Right lobe of liver (tissue), 6 donors: ENCODE measurements around the gene FLOT1. TPM values are rescaled to one million over a fixed set of nuclear protein-coding genes. Genes with fewer than 3 reads are reported as not detected.

Source experiments
- ATAC-seq, 4 donors: fragments of 200-7000 bp; cut with Tn5 transposase; one replicate each; pipeline ENCODE4 v1.9.1; 2020; ENCODE audit warnings: mild to moderate bottlenecking in 4 of 4, moderate library complexity in 4 of 4
- DNase-seq, 3 donors: peaks; one replicate each; pipeline ENCODE4 v3.0.0-alpha.2; 2020
- H3K27ac ChIP-seq, 3 donors: fragments of 200-600 bp; one replicate each; pipeline ENCODE4 v1.8.0; 2022
- H3K27me3 ChIP-seq, 2 donors: fragments of 200-600 bp; one replicate each; pipeline ENCODE4 v1.8.0; 2022
- H3K36me3 ChIP-seq, 4 donors: fragments of 200-600 bp; sonication (generic) in 1 of 4; one replicate each; pipeline versions ENCODE4 v1.5.1 to v1.8.0; 2017 to 2022; ENCODE audit warnings: control low read depth in 1 of 4
- H3K4me1 ChIP-seq, 4 donors: fragments of 200-600 bp; sonication (generic) in 1 of 4; one replicate each; pipeline versions ENCODE4 v1.5.1 to v1.8.0; 2017 to 2022; ENCODE audit warnings: control low read depth in 1 of 4
- H3K4me3 ChIP-seq, 3 donors: fragments of 200-600 bp; one replicate each; pipeline ENCODE4 v1.8.0; 2022
- H3K9me3 ChIP-seq, 4 donors: fragments of 200-600 bp; sonication (generic) in 1 of 4; one replicate each; pipeline versions ENCODE4 v1.5.1 to v1.8.0; 2017 to 2022; ENCODE audit warnings: control low read depth in 1 of 4
- POLR2A ChIP-seq: fragments of 450-650 bp; IDR thresholded peaks from one replicate; pipeline ENCODE4 v1.6.1; 2017; ENCODE audit warnings: antibody characterized with exemption, mild to moderate bottlenecking
- WGBS: methylation state at CpG from one replicate; pipeline ENCODE4 v1.1.6; 2018; ENCODE audit warnings: low coverage, low lambda C conversion rate; ENCODE audit not compliant: insufficient coverage; ENCODE audit errors: missing lambda C conversion rate; 5-methylcytosine and 5-hydroxymethylcytosine counted together
- intact Hi-C, 2 donors: fragments of 100-400 bp; cut with DNase I; formaldehyde crosslinking; loops; one replicate each; pipeline versions ENCODE4 v1.11.2 to v1.14.1; 2022
- total RNA-seq, 6 experiments: library from RNA; depleted of rRNA in 2 of 6; stranded (reverse); fragments of >200 nt in 2 of 6; fragmentation: NEBNext Ultra II Directional in 3 of 6; extraction: Animal tissue kit (Norgen Biotek cat#: 25700) in 3 of 6; gene quantifications; one replicate each; pipeline versions ENCODE4 v1.1.0 to v1.2.4, GENCODE V29; 2016 to 2023
- TF ChIP-seq, protein P1 (sequence below), 4 donors: fragments of 200-600 bp in 3 of 4; fragments of 450-650 bp in 1 of 4; IDR thresholded peaks; one replicate each; pipeline versions ENCODE4 v1.5.1 to v1.8.0; 2016 to 2022; ENCODE audit warnings: antibody characterized with exemption in 4 of 4, mild to moderate bottlenecking in 2 of 4
- donor health status: DM: no; HTN: yes; CAD: no.
- donor health status: DM: no; HTN: no; CAD: no.
- donor health status: DM: no; HTN: no; CAD: no.
- donor health status: DM: no; HTN: yes; CAD: no.
- donor health status: DM: no; HTN: yes; CAD: no.

The FLOT1 gene
- total RNA-seq, 6 experiments from 2014 or later: 37.1 to 92.2 (median 73.5) TPM

- no peak for ATAC-seq
- Histone ChIP-seq H3K27ac (no peak overlapping the region), H3K4me3 (no peak overlapping the region), H3K9me3 (no peaks in the 10 kb centered on the region), H3K4me1 (peaks cover 0 to 38% (median 16%) of the 10 kb centered on the region in 4 donors), H3K36me3 (peaks cover 0 to 15% (median 8%) of the 10 kb centered on the region in 4 donors), H3K27me3 (no peaks in the 10 kb centered on the region)
- DNase-seq: peak in 1 of 3 donors; percentile 5
- TF ChIP-seq, protein P1, sequence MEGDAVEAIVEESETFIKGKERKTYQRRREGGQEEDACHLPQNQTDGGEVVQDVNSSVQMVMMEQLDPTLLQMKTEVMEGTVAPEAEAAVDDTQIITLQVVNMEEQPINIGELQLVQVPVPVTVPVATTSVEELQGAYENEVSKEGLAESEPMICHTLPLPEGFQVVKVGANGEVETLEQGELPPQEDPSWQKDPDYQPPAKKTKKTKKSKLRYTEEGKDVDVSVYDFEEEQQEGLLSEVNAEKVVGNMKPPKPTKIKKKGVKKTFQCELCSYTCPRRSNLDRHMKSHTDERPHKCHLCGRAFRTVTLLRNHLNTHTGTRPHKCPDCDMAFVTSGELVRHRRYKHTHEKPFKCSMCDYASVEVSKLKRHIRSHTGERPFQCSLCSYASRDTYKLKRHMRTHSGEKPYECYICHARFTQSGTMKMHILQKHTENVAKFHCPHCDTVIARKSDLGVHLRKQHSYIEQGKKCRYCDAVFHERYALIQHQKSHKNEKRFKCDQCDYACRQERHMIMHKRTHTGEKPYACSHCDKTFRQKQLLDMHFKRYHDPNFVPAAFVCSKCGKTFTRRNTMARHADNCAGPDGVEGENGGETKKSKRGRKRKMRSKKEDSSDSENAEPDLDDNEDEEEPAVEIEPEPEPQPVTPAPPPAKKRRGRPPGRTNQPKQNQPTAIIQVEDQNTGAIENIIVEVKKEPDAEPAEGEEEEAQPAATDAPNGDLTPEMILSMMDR (IDR thresholded peaks at IDR 0.05): no peak
- TF ChIP-seq POLR2A: no peak
- intact Hi-C loops: no loop called here
- WGBS: 80% methylated on average over 1 of the region's 1 CpG
These were observed 30.6 kb downstream of the FLOT1 start for GRCh38 chr6:30711758-30712380.

DNA sequence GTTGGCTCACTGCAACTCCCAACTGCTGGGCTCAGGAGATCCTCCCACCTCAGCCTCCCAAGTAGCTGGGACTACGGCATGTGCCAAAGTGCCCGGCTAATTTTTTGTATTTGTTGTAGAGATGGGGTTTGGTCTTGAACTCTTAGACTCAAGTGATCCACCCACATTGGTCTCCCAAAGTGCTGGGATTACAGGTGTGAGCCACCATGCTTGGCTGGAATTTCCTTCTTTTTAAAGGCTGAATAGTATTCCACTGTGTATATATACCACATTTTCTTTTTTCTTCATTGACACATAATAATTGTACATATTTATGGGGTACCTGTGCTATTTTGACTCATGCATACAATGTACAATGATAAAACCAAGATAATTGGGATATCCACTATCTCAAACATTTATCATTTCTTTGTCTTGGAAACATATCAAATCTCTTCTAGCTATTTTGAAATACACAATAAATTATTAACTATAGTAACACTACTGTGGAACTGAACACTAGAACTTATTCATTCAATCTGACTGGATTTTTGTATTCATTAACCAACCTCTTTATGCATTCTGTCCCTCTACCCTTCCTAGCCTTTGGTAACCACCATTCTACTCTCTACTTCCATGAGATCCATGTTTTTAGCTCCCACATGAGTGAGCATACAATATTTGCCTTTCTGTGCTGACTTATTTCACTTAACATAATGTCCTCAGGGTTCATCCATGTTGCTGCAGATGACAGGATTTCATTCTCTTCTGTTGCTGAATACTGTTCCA is 33.2 kb downstream of the FLOT1 start:
- H3K36me3 ChIP-seq: peaks cover 0 to 15% (median 8%) of the 10 kb centered on the region in 4 donors

DNA sequence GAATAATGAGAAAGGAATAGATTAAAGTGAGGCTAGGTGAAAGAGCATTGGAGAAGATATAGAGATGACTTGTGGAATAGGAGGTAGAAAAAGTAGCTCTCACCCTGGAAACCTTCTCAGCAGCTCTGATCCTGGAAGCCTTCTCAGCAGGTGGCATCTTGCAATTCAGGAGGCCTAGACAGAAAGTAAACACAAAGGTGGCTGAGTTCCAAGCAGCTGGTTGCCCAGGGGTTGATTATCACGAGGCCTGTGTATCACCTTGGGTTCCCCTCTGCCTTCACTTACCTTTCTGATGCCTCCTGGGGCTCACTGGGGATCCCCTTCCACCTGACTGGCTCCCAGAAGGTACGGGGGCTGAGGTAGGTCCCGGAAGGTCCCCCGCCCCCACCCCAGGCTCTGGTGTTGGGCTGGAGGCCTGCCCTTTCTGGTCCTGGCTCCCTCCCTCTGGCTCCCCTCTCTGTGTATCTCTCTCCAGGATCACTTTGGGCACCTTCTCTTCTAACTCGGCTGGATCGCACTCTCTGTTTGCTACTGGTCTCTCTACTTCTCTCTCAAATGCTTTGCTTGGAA is 35.1 kb downstream of the FLOT1 start:
- H3K27me3 ChIP-seq: no peaks in the 10 kb centered on the region
- TF ChIP-seq, protein P1 (IDR thresholded peaks at IDR 0.05): no peak
- TF ChIP-seq POLR2A: no peak
- DNase-seq (peak in 1 of 3 donors; percentile 53), ATAC-seq (peak; percentile 34 to 51 (median 39))
- peaks cover 0 to 31% (median 15%) of the 10 kb centered on the region in 4 donors for H3K4me1 ChIP-seq
- H3K9me3 ChIP-seq: no peaks in the 10 kb centered on the region
- intact Hi-C loops: no loop called here
- H3K27ac ChIP-seq: no peak overlapping the region
- H3K4me3 ChIP-seq: no peak overlapping the region
- peaks cover 0 to 5% (median 0%) of the 10 kb centered on the region in 4 donors for H3K36me3 ChIP-seq
- WGBS: 68% methylated on average over 2 of the region's 6 CpGs

More for the DNA sequence above, 33.2 kb downstream of the FLOT1 start:
- Histone ChIP-seq H3K4me3 (no peak overlapping the region), H3K9me3 (no peaks in the 10 kb centered on the region), H3K27ac (peak overlapping the region in 2 of 3 donors; percentile 42 to 59), H3K27me3 (no peaks in the 10 kb centered on the region), H3K4me1 (peaks cover 0 to 31% (median 15%) of the 10 kb centered on the region in 4 donors)
- peak; percentile 23 for TF ChIP-seq POLR2A
- TF ChIP-seq, protein P1 (IDR thresholded peaks at IDR 0.05): no peak
- peak; percentile 89 to 93 (median 92) for ATAC-seq
- DNase-seq: peak in 2 of 3 donors; percentile 0 to 13
- 64% methylated on average over 2 of the region's 2 CpGs for WGBS
- intact Hi-C loops: no loop called here

- no peaks in the 10 kb centered on the region for H3K27me3 ChIP-seq
- no peaks in the 10 kb centered on the region for H3K9me3 ChIP-seq
- peaks cover 0 to 33% (median 16%) of the 10 kb centered on the region in 4 donors for H3K4me1 ChIP-seq
- ATAC-seq: no peak
- 100% methylated on average over 1 of the region's 4 CpGs for WGBS
- no peak for TF ChIP-seq POLR2A
- TF ChIP-seq, protein P1 (IDR thresholded peaks at IDR 0.05): no peak
- H3K36me3 ChIP-seq: no peaks in the 10 kb centered on the region
- peak in 1 of 3 donors; percentile 12 for DNase-seq
- H3K27ac ChIP-seq: no peak overlapping the region
- H3K4me3 ChIP-seq: no peak overlapping the region
- intact Hi-C loops: no loop called here
These were observed 36.9 kb downstream of the FLOT1 start for GRCh38 chr6:30705620-30706019.
